Left forelimb (tissue), 1 donor: ENCODE results near the gene CASTOR1.

Experiments
- DNase-seq: peaks from one replicate; pipeline ENCODE4 v3.0.0-alpha.2; 2018; ENCODE audit warnings: low spot score

The CASTOR1 gene

DNA sequence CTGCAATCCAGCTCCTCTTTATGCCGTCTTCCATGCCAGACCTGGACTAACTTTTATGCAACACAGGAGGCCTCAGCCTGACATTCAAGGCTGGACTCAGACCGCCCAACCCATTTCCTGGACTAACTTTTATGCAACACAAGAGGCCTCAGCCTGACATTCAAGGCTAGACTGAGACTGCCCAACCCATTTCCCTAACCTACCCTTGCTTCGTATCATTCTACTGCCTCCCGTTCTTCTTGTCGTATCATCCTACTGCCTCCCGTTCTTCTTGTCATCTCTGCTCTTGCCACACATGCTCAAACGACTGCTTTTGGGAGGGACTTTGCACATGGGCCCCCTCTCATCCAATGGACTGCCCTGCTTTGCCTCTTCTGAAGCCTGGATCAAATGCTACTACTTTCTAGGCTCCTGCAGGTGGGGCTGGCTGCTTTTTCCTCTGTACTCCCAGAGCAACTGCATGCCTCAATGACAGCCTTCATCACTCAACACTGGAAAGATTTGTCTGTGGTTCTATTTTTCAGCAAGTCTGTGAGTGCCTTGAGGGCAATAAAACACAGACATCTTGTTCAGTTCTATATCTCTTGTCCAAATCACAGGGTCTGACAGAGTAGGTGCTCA is 29.6 kb upstream of the CASTOR1 start:
- no peak for DNase-seq

GRCh38 chr22:30317778-30318177 is 28.5 kb upstream of the CASTOR1 start:
- DNase-seq = no peak

GRCh38 chr22:30315962-30316576 is 26.8 kb upstream of the CASTOR1 start:
- no peak for DNase-seq

GRCh38 chr22:30314915-30315314 is 25.6 kb upstream of the CASTOR1 start:
- DNase-seq = no peak

GRCh38 chr22:30313527-30314363 is 24.4 kb upstream of the CASTOR1 start:
- no peak for DNase-seq

- DNase-seq = no peak
These were observed 22.7 kb upstream of the CASTOR1 start for GRCh38 chr22:30312053-30312452.

DNA sequence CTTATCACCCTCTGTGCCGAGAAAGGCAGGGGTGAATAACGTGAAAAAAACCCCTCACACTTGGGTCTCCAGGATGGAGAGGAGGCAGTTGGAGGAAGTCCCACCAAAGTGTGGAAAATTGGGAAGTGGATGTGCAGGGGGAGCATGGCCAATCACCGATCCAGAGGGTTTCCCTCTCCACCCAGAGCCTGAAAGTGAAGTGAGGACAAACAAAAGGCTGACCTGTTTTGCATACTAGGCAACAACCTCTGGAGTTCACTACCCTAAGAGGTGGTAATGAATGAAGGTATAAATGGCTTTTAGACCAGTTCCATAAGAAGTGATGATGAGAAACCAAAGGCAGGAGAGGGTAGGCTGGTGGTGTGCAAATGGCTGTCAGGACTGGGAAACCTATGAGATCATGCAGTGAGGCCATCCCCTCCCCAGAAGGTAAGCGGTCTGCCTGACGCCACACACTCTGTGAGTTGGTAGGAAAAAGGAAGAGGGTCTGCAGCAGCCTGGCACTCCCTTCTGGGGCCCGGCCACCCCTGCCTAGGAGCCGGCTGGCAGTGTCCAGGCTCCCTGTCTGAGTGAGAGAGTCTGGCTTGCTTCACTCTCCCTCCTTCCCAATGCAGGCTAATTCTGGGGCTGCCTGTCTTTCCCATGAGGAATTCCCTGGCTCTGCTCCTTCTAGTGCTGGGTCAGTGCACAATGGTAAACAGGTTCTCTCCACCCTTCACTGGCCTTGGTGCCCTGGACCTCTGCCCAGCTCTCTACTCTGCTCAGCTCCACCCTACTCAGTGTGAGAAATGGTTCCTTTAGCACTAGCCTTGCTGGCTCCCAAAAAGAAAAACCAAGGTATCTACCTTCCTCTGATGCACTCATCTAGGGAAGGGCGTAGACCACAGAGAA is 21.8 kb upstream of the CASTOR1 start:
- DNase-seq = no peak

GRCh38 chr22:30309951-30310741 is 20.8 kb upstream of the CASTOR1 start:
- DNase-seq = no peak

- DNase-seq = no peak
These were observed 19.4 kb upstream of the CASTOR1 start for GRCh38 chr22:30308518-30309230.

GRCh38 chr22:30308093-30308492 is 18.8 kb upstream of the CASTOR1 start:
- DNase-seq = no peak

DNA sequence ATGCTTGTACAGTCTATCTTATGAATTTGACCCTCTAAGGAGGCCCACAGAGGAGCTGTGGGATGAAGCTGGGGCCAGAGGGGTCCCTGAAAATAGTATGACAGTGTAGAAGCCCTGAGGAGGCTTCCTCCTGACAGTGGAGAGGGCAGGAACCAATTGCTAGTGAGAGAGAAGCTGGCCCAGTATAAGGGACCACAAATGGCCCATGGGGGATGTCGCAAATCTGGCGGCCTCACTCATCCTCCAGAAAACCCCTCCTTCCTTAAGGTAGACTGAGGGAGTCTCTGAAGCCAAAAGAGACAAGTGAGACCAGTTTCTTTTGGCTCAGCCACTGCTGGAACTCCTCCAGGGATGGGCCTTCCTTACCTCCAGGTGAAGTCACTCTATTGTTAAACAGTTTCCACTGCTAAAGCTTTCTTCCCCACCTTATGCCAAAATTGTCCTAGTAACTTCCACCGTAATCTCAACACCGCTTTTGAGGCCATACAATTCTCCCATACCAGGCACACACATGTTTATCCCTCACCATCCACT is 17.8 kb upstream of the CASTOR1 start:
- no peak for DNase-seq

DNA sequence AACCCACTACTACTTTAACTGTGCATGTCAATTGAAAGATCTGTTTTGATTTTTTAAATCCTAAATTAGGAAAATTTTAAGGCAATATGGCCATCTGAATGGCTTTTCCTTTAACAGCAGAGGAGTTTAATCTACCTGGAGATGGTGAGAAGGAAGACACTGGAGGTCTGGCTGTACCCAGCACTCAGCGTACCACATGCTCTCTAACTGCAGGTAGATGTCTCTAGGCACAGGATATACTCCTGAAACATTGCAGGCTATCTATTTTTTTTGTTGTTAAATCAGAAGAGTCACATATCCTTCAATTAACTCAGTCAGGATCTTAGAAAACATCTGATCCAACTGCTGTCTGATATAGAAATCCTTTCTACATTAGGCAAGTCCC is 17.3 kb upstream of the CASTOR1 start:
- no peak for DNase-seq

- DNase-seq = no peak
These were observed 16.8 kb upstream of the CASTOR1 start for GRCh38 chr22:30305906-30306626.

DNA sequence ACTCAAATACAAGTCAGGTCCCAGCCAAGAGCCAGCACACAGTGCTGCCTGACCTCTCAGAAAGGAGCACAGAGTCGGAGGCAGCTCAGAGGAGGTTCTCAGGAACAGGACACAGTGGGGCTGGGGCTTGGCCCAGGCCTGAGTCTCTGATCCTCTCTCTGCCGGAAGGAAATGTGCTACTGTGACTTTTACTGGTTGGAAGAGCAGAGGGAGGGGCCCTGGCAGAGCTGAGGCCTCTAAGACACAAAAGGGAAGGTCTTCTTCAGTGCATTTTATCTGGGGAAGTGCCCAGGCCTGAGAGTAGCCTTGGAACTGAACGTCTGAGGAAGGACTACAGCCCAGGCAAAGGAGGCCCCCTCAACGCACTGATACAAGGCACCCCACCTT is 16.2 kb upstream of the CASTOR1 start:
- DNase-seq = no peak

DNA sequence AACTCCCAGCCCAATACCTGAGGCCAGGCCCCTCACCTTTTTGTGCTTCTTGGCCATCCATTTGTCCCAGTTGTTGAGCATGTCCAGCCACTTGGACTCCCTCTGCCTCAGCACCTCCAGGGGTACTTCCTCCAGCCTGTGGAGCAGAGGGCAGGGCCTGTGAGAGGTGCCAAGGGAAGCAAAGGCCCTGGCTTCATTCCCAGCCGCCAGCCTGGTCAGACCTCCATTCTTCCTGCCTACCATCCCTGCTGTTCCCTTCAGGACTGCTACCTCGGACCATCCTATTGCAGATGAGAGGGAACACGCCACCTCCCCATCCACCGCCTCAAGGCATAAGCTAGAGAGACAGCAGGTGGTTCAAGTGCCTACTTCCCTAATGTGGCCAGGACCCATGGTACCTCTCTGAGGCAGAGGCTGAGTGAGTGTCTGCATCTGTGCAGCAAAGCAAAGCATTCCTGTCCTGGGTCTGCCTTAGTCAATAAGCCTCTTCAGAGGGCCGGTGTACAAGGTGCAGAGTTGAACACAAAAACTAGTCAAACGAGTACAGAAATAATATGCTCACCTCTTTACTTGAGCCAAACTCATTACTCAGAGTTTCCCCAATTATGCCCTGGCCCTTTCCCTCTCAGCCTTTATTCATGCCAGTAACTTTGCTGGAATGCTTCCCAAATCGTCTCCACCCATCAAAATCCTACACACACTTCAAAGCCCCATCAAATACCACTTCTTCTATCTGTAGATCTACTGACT is 15.4 kb upstream of the CASTOR1 start:
- DNase-seq = no peak

DNA sequence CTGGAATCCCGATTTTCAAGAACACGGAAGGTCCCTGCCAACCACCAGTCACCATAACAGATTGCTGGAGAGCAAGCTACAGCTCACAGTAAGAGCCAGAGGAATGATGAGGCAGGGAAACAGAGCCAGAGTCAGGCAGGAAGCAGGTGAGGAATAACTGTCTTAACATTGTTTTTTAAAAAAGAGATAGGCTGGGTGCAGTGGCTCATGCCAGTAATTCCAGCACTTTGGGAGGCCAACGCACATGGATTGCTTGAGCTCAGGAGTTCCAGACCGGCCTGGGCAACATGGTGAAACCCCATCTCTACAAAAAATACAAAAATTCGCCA is 13.5 kb upstream of the CASTOR1 start:
- DNase-seq = no peak

- no peak for DNase-seq
These were observed 12.9 kb upstream of the CASTOR1 start for GRCh38 chr22:30301995-30302809.

- no peak for DNase-seq
These were observed 10.0 kb upstream of the CASTOR1 start for GRCh38 chr22:30299322-30299721.
